Jurkat, Clone E6-1 (cell line): ENCODE results near the gene NMRAL1. TPM values are rescaled to one million over a fixed set of nuclear protein-coding genes. Genes with fewer than 3 reads are reported as not detected.
A peak's percentile ranks its signal among the peaks of the same experiment; 100 is the strongest.

ENCODE experiments used
- DNase-seq: peaks from one replicate; pipeline ENCODE4 v3.0.0-alpha.2; 2011; ENCODE audit warnings: low read depth, low spot score
- H3K4me3 ChIP-seq: 2 replicates; pipeline ENCODE4 v1.5.1; 2011; ENCODE audit warnings: mild to moderate bottlenecking, low read length, control low read depth, moderate library complexity
- polyA plus RNA-seq: library from polyadenylated mRNA; unstranded; fragments of >200 nt; gene quantifications from one replicate; pipeline ENCODE4 v1.2.1, GENCODE V29; 2012; ENCODE audit warnings: missing spikeins; ENCODE audit not compliant: insufficient read length, insufficient read depth

Gene NMRAL1
- polyA plus RNA-seq = 272 TPM

DNA sequence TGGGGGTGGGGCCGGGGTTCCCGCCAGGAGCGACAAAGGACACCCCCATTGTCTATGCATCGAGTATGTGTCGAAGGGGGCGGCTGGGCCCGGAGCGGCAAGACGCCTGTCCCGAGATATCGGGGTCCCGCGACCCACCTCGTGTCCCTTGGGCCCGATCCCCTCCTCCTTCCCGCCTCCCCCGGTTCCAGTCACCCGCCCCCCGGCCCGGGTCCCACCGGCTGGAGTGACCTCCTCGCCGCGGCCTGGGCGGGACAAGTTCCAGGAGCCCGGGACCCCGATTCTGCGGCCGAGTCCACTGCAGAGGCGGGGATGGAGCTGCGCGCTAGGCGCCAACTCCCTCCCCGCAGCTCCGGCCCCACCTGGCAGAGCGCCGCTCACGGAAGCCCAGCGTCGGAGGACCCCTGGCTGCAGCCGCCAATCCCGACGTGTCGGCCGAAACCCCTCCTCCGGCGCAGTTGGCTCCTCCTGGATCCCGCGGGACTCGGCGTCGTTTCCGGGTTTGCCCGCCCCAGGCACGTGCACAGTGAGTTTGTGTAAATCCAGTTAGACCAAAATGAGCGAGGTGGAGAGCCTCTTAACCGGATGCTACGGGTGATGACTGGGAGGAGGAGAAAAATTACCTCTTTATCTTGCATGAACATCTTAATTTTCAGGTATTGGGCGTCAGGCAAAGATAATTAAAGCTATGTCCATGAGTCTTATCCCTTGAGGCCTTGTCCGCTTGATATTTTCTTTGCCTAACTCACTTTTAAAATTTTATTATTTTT is at the start of gene NMRAL1:
Gene NMRAL1 (minus strand): TSS at position 434 of the 770 bp plus-strand sequence. CDS start 493 bp downstream, outside the sequence.
- peak within 1 kb of the TSS; percentile 89 for H3K4me3 ChIP-seq
- peak; percentile 96 for DNase-seq

DNA sequence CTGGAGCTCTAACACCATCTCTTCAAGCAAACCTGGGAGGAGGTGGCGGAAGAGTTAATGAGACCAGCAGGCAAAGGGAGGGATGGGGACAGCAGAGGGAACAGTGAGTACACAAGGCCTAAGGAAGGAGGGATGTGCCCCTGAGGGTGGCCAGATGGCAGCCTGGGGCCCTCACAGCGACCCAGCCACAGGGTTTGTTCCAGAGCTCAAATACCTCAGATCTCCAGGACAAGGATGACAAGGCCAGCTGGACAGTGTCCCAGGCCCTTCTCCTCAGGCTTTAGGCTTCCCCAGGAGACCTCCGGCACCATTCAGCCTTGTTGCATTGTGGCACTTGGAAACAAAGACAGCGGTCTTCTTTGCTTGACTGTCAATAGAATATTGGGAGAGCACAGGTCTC is 49.3 kb upstream of the NMRAL1 start:
- DNase-seq = no peak
- no peak overlapping the region for H3K4me3 ChIP-seq

DNA sequence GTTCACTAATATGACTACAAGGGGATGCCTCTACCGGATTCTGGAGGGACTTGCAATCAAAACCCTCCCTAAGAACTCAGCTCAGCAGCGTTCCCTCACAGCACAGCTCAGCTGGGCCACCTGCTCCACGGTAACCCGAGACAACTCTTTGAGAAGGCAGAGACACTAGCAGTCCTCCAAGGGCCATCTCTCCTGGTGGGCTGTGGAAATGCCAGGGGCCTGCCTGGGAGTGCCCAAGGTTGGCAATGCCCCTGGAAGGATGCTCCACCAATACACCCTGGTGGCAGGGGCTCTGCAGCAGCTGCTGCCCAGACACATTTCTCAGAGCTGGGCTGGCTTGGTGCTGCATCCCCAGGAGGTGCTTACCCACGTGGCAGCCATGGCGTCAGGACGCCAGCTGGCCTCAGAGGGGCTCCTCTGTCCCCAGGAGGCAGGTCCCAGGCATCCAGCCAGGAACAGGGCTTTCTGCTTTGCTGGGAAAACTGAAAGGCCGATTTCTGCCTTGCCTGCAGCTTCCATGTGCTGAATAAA is 47.7 kb upstream of the NMRAL1 start:
- no peak for DNase-seq
- no peak overlapping the region for H3K4me3 ChIP-seq

GRCh38 chr16:4520913-4521312 is 46.5 kb upstream of the NMRAL1 start:
- no peak overlapping the region for H3K4me3 ChIP-seq

GRCh38 chr16:4519274-4520058 is 45.0 kb upstream of the NMRAL1 start:
- no peak overlapping the region for H3K4me3 ChIP-seq
- DNase-seq = no peak

More at GRCh38 chr16:4520913-4521312, 46.5 kb upstream of the NMRAL1 start:
- no peak for DNase-seq

- no peak for DNase-seq
- no peak overlapping the region for H3K4me3 ChIP-seq
These were observed 43.6 kb upstream of the NMRAL1 start for GRCh38 chr16:4517812-4518680.

GRCh38 chr16:4515611-4516233 is 41.3 kb upstream of the NMRAL1 start:
- H3K4me3 ChIP-seq = no peak overlapping the region
- no peak for DNase-seq

DNA sequence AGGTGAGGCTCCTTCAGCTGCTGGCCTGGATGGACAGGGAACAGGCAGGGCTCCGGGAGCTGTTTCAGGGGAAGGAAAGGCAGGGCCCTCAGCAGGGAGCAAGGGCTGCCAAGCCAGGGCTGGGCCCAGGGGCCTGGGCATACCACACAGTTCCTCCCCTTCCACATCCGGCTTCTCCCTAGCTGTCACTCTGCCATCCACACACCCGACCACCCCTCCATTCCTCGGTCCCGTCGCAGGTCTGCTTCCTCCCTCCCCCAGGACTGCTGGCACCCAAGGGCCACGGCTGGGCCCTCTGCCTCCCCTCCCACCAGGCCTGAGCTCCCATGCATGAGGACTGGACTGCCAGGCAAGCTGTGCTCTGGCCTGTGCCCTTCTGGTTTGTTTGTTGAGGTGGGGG is 40.2 kb upstream of the NMRAL1 start:
- no peak overlapping the region for H3K4me3 ChIP-seq
- no peak for DNase-seq

DNA sequence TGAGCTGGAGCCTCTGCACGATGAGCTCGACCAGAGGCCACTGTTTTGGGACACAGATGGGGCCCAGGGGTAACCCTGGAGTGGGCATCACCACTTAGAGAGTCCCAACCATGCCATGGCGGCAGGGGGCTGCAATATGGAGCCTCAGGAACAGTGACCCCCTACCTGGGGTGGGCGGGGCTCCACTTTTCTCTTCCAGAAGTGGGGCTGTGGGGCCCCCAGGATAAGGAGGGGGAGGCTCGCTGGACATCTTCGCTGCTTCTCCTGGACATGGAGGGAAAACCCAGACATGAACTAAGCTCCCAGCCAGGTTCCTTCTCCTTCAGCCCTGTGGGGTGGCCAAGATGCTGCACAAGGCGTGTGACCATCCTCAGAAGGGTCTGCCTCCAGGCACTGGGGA is 39.5 kb upstream of the NMRAL1 start:
- no peak for DNase-seq
- H3K4me3 ChIP-seq = no peak overlapping the region

DNA sequence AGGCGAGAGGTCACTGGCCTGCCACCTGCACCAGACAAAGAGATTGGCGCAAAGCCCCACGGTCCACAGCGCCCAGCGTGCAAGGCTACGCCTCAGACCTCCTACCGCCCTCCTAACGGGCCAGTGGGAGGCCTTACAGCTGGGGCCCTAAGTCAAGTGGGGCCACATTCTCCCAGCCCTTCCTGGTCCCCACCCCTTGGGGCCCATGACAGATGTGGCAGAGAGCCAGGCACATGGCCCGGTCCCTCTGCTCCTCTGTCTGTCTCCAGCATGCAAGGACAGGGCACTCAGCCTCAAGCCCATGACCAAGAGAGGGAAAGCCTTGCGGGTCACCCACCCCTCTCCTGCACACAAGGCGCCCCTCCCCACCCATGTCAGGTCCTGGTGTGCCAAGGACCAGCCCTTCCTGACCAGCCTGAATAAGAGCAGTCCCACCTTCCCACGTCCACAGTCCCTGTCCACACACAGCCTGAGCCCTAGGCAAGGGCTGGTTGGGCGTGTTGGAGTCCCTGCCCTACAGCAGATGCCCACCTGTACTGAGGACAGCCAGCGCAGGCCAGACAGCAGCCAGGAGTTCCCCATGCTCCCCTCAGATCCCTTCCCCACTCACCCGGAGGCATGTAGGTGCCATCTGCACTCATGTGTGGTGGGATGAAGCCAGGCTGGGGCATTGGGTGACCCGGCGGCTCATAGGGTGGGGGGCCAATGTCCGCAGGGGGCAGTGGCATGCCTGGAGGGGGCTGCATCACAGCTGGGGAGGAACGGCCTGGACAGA is 38.8 kb upstream of the NMRAL1 start:
- no peak for DNase-seq

GRCh38 chr16:4512473-4512872 is 38.0 kb upstream of the NMRAL1 start:
- no peak for DNase-seq
- no peak overlapping the region for H3K4me3 ChIP-seq

More for the DNA sequence above, 38.8 kb upstream of the NMRAL1 start:
- no peak overlapping the region for H3K4me3 ChIP-seq

- DNase-seq = no peak
- no peak overlapping the region for H3K4me3 ChIP-seq
These were observed 37.1 kb upstream of the NMRAL1 start for GRCh38 chr16:4511441-4512082.

DNA sequence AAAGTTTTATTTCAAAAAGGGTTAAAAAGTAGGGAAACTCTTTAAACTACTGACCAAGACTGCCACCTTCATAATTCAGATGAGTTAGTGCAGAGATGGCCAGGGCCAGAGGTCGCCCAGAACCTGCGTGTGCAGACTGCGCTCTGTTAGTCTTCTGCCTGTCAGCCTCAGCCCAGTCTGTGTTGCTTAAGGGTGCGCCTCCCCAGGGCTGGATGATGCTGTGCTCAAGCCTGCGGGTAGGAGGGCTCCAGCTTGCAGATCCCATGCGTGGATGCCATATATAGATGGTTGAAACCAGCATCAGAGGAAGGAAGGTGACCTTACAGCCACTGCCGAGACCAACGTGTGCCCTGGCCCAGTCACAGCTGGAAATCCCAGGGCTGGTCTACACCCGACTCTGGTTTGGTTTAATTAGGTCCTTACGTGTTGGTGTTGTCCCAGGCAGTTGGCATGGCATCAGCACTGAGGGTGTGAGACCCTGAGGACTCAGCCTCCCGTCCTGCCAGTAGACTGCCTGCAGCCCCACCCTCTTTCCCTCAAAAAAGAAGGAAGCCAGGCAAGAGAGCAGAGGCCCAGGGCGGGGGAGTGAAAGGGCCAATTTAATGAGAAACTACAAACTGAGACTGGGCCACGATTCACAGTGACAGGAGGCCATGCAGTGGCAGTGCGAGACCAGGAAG is 36.5 kb upstream of the NMRAL1 start:
- H3K4me3 ChIP-seq = no peak overlapping the region
- no peak for DNase-seq

GRCh38 chr16:4510131-4510530 is 35.7 kb upstream of the NMRAL1 start:
- no peak for DNase-seq
- H3K4me3 ChIP-seq = no peak overlapping the region

- no peak for DNase-seq
These were observed 35.0 kb upstream of the NMRAL1 start for GRCh38 chr16:4509420-4509819.

DNA sequence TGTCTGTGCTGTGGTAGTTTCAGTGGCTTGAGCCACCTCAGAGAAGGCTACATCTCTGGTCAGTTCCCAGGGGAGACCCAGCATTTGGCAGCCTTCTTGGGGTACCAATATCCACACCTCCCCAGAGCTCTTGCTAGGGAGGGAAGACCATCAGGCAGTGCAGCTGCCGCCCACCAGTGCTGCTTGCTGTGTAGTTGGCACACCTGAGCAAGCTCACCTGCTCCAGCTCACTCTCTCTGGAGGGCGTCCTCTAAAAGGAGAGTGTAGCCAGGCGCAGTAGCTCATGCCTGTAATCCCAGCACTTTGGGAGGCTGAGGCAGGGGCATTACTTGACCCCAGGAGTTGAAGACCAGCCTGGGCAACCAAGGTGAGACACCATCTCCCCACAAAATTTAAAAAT is 34.4 kb upstream of the NMRAL1 start:
- no peak overlapping the region for H3K4me3 ChIP-seq
- no peak for DNase-seq

More at GRCh38 chr16:4509420-4509819, 35.0 kb upstream of the NMRAL1 start:
- no peak overlapping the region for H3K4me3 ChIP-seq
